HG03439 (cell line): ENCODE measurements around the gene CRHR1.

Experiments used
- ATAC-seq: cut with Tn5 transposase; IDR thresholded peaks from one replicate; pipeline ENCODE4 v1.9.1; 2021; ENCODE audit warnings: mild to moderate bottlenecking, moderate library complexity; ENCODE audit not compliant: unreplicated experiment

CRHR1 gene

GRCh38 chr17:45757431-45758218, 26.5 kb upstream of the CRHR1 start:
- no peak for ATAC-seq

- ATAC-seq = no peak
These were observed 25.6 kb upstream of the CRHR1 start for GRCh38 chr17:45758544-45758943.

- ATAC-seq = no peak
These were observed 24.4 kb upstream of the CRHR1 start for GRCh38 chr17:45759761-45760160.

- no peak for ATAC-seq
These were observed 22.1 kb upstream of the CRHR1 start for GRCh38 chr17:45761957-45762565.

GRCh38 chr17:45763182-45763581, 20.9 kb upstream of the CRHR1 start:
- ATAC-seq = no peak

GRCh38 chr17:45764479-45764878, 19.6 kb upstream of the CRHR1 start:
- ATAC-seq = no peak

GRCh38 chr17:45768000-45768399, 16.1 kb upstream of the CRHR1 start:
- ATAC-seq = no peak

GRCh38 chr17:45770632-45771270, 13.4 kb upstream of the CRHR1 start:
- no peak for ATAC-seq

- ATAC-seq = no peak
These were observed 12.7 kb upstream of the CRHR1 start for GRCh38 chr17:45771271-45771959.

- ATAC-seq = no peak
These were observed 9.0 kb upstream of the CRHR1 start for GRCh38 chr17:45775148-45775547.

GRCh38 chr17:45775576-45776011, 8.5 kb upstream of the CRHR1 start:
- ATAC-seq = no peak

GRCh38 chr17:45776896-45777295, 7.2 kb upstream of the CRHR1 start:
- no peak for ATAC-seq

- no peak for ATAC-seq
These were observed 6.7 kb upstream of the CRHR1 start for GRCh38 chr17:45777388-45777787.

GRCh38 chr17:45780921-45781320, 3.2 kb upstream of the CRHR1 start:
- no peak for ATAC-seq

GRCh38 chr17:45782889-45783592, 1.1 kb upstream of the CRHR1 start:
- no peak for ATAC-seq

- no peak for ATAC-seq
These were observed 377 bp upstream of the CRHR1 start for GRCh38 chr17:45783593-45784292.

- ATAC-seq = no peak
These were observed 790 bp downstream of the CRHR1 start for GRCh38 chr17:45784741-45785479.

- ATAC-seq = no peak
These were observed 1.5 kb downstream of the CRHR1 start for GRCh38 chr17:45785480-45786193.

GRCh38 chr17:45786349-45786748, 2.2 kb downstream of the CRHR1 start:
- ATAC-seq = no peak
